Measurements from ENCODE around the gene MGA. TPM values are rescaled to one million over a fixed set of nuclear protein-coding genes. Genes with fewer than 3 reads are reported as not detected.

The MGA gene
- total RNA-seq, 1 donor from 2014 or later, result 29.6 TPM

GRCh38 chr15:41817327-41817726 lies 157.1 kb downstream of the MGA start:
- peaks cover 96% of the 10 kb centered on the region for H3K36me3 ChIP-seq
- H3K4me3 ChIP-seq, result no peak overlapping the region
- intact Hi-C loops (cut with micrococcal nuclease), result no loop called here
- no peak for DNase-seq
- TF ChIP-seq CTCF (IDR thresholded peaks at IDR 0.05; ENCODE audit: borderline replicate concordance), result no peak
- no peaks in the 10 kb centered on the region for H3K4me1 ChIP-seq
- no peak overlapping the region for H3K27ac ChIP-seq (replicated peaks)
- H3K27me3 ChIP-seq (ENCODE audit: low read depth), result no peaks in the 10 kb centered on the region
- no peaks in the 10 kb centered on the region for H3K9me3 ChIP-seq (replicated peaks)

GRCh38 chr15:41817781-41818180 lies 157.6 kb downstream of the MGA start:
- peaks cover 96% of the 10 kb centered on the region for H3K36me3 ChIP-seq
- no peaks in the 10 kb centered on the region for H3K9me3 ChIP-seq (replicated peaks)
- DNase-seq, result no peak
- no peak overlapping the region for H3K4me3 ChIP-seq
- H3K27ac ChIP-seq (replicated peaks), result no peak overlapping the region
- intact Hi-C loops (cut with micrococcal nuclease), result no loop called here
- H3K27me3 ChIP-seq (ENCODE audit: low read depth), result no peaks in the 10 kb centered on the region
- TF ChIP-seq CTCF (IDR thresholded peaks at IDR 0.05; ENCODE audit: borderline replicate concordance), result no peak
- no peaks in the 10 kb centered on the region for H3K4me1 ChIP-seq

GRCh38 chr15:41819455-41820050 lies 159.3 kb downstream of the MGA start:
- Histone ChIP-seq H3K4me3 (no peak overlapping the region), H3K4me1 (no peaks in the 10 kb centered on the region), H3K27ac (replicated peaks) (no peak overlapping the region), H3K27me3 (ENCODE audit: low read depth) (no peaks in the 10 kb centered on the region), H3K9me3 (replicated peaks) (no peaks in the 10 kb centered on the region), H3K36me3 (peaks cover 96% of the 10 kb centered on the region)
- intact Hi-C loops (cut with micrococcal nuclease), result no loop called here
- DNase-seq, result no peak
- no peak for TF ChIP-seq CTCF (IDR thresholded peaks at IDR 0.05; ENCODE audit: borderline replicate concordance)

GRCh38 chr15:41820791-41821423 lies 160.7 kb downstream of the MGA start:
- Histone ChIP-seq H3K4me1 (no peaks in the 10 kb centered on the region), H3K9me3 (replicated peaks) (no peaks in the 10 kb centered on the region), H3K27me3 (ENCODE audit: low read depth) (no peaks in the 10 kb centered on the region), H3K36me3 (peaks cover 86% of the 10 kb centered on the region), H3K27ac (replicated peaks) (no peak overlapping the region), H3K4me3 (no peak overlapping the region)
- DNase-seq, result no peak
- intact Hi-C loops (cut with micrococcal nuclease), result no loop called here
- TF ChIP-seq CTCF (IDR thresholded peaks at IDR 0.05; ENCODE audit: borderline replicate concordance), result no peak

GRCh38 chr15:41821831-41822230 lies 161.6 kb downstream of the MGA start:
- Histone ChIP-seq H3K27ac (replicated peaks) (no peak overlapping the region), H3K27me3 (ENCODE audit: low read depth) (no peaks in the 10 kb centered on the region), H3K9me3 (replicated peaks) (no peaks in the 10 kb centered on the region), H3K4me1 (no peaks in the 10 kb centered on the region), H3K36me3 (peaks cover 77% of the 10 kb centered on the region), H3K4me3 (no peak overlapping the region)
- DNase-seq, result no peak
- TF ChIP-seq CTCF (IDR thresholded peaks at IDR 0.05; ENCODE audit: borderline replicate concordance), result no peak
- intact Hi-C loops (cut with micrococcal nuclease), result no loop called here
